Erythroblast (primary cell): ENCODE data around the gene TMEM203.
A peak's percentile ranks its signal among the peaks of the same experiment; 100 is the strongest.

Source experiments
- DNase-seq, 2 experiments: peaks; one replicate each; lab custom pipeline; 2025; lab: John Stamatoyannopoulos, UW
- GATA1 ChIP-seq: IDR thresholded peaks from 2 replicates; pipeline ENCODE4 v1.6.1; 2011; ENCODE audit warnings: low read depth, mild to moderate bottlenecking, control low read depth, low read length, moderate library complexity
- POLR2A ChIP-seq: IDR thresholded peaks from 2 replicates; pipeline ENCODE4 v1.6.1; 2011; ENCODE audit warnings: mild to moderate bottlenecking, low read length

TMEM203 gene

DNA sequence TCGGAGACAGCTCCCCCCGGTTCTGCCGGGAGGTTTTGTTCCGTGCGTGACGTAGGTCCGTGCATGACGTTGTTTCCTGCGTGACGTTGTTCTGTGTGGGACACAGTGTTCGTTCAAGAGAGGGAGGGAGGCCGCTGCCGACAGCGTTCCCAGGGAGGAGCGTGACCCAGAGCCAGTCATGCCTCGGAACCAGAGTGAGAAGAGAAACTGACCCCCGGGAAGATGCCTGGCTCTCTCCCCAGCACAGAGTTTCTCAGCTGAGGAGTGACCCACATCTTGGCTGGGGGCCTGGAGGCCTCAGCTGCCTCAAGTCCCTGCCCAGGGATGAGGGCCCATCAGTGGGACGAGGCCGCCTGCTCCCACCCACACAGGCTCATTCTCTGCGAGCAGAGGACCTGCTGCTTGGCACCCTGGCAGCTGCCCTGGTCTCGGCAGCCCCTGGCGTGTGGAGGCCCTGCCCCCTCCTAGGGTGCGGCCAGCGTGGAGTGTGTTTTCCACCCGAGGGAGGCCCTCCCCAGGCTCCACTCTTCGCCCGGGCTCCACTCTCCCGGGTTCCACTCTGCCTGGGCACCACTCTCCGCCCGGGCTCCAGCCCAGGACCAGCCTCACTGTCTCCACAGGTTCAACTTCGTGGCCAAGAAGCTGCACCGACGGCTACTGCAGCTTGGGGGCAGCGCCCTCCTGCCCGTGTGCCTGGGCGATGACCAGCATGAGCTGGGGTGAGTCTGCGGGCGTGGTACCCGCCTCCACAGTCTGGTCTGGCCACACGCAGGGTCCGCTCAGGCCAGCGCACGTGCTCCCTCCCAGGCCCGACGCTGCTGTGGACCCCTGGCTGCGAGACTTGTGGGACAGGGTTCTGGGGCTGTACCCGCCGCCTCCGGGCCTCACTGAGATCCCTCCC lies 8.0 kb upstream of the TMEM203 start:
- peak in 1 of 2 experiments; percentile 38 for DNase-seq
- no peak for TF ChIP-seq POLR2A
- TF ChIP-seq GATA1: no peak

DNA sequence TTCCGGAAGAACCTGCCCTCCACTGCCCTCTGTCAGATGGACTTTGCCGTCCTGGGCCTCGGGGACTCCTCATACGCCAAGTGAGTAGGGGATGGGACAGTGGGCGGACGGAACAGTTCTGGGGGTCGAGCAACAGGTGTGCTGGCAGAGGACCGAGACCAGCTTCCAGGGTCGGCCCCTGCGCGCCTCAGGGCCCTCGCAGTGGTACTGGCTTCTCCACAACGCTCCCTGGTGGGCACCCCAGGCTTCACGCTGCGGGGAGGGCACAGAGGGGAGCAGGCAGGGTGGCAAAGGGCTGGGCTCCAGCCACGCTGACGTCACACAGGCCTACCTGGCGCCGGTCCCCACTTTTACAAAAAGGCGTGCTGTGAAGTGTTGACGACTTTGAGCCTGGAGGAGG lies 7.1 kb upstream of the TMEM203 start:
- TF ChIP-seq POLR2A (no peak), GATA1 (no peak)
- DNase-seq: no peak

DNA sequence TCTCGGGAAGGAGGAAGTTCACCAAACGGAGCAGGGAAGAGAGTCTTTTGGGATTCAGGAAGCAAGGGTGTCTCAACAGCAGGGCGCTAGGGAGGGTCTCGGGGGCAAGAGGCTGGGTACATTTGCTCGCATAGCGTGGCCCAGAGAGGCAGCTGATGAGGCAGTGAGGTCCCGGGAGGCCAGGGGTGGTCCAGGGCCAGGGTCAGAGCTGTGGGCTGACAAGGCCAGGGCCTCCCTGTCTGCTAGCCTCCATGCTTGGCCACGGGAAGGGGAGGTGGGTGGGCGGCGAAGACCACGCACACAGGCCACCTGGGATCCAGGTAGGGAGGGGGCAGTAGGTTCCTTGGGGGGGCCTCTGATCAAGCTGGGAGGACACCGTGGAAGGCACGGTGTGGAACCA lies 6.1 kb upstream of the TMEM203 start:
- TF ChIP-seq GATA1 (no peak), POLR2A (no peak)
- no peak for DNase-seq

DNA sequence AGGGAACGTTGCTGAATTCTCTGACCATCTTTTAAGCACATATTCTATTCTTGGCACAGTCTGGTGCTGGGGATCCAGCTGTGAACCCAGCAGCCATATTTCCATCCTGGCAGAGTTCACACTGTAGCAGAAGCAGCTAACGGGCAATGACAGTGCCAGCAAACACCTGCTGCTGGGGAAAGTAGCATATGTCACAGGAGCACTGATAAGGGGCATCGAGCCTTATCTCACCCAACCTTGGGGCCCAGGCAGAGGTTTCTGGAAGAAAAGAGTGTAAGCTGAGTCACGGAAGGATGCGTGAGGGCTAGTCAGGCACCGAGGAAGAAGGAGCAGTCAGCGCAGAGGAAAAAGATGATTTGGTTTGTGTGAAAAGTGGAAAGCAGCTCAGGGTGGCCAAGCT lies 1.2 kb upstream of the TMEM203 start:
- DNase-seq: peak; percentile 64 to 80
- TF ChIP-seq GATA1 (no peak), POLR2A (no peak)

DNA sequence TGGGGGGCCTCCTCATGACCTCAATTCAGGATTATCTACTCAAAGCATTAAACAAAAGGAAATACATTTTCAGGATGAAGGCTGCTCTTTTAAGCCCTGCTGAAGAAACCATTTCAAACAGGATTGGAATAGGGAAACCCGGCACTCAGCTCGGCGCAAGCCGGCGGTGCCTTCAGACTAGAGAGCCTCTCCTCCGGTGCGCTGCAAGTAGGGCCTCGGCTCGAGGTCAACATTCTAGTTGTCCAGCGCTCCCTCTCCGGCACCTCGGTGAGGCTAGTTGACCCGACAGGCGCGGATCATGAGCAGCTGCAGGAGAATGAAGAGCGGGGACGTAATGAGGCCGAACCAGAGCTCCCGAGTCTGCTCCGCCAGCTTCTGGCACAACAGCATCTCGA lies 720 bp downstream of the TMEM203 start:
- DNase-seq: no peak
- TF ChIP-seq POLR2A (no peak), GATA1 (no peak)

DNA sequence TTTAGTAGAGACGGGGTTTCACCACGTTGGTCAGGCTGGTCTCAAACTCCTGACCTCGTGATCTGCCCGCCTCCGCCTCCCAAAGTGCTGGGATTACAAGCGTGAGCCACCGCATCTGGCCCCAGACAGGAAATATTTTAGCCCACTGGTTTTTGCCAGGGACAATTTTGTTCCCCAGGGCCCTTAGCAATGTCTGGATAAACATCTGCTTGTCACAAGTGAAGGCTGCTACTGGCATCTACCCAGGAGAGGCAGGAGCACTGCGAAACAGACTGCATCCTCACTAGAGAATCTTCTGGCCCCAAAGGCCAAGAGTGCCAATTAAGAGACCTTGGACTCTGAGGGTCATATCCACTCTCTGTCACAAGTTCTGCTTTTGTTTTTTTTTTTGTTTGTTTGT lies 2.5 kb downstream of the TMEM203 start:
- TF ChIP-seq GATA1 (no peak), POLR2A (no peak)
- peak in 1 of 2 experiments; percentile 45 for DNase-seq

DNA sequence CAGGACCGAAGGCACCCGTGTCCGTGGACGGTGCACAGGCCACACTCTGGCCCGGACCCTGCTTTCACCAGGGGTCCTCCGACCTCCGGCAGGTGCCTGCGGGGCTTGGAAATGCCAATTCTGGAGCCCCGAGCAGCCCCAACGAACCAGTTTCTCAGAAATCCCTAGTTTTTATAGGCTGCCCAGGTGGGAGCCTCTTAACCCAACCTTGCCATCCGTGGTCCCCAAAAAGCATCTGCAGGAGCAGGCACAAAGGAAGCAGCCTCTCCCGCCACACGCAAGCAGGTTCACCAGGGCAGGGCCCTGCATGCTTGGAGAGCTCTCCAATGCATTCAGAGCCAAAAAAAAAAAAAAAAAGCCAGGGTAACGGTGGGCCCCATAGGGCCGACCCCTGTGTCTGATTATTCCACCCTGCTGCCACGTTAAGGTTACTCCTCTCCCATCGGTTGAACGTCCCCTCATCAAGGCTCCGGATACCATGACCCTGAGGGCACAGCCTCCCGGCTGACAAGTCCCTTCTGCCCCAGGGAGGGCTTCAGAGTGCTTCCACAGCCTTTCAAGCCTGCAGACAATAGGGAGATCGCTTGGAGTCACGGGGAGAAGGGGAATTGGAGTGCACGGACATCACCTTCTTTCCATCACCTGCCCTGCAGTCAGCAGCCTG lies 4.1 kb downstream of the TMEM203 start:
- DNase-seq: no peak
- TF ChIP-seq GATA1: no peak
- TF ChIP-seq POLR2A: no peak

DNA sequence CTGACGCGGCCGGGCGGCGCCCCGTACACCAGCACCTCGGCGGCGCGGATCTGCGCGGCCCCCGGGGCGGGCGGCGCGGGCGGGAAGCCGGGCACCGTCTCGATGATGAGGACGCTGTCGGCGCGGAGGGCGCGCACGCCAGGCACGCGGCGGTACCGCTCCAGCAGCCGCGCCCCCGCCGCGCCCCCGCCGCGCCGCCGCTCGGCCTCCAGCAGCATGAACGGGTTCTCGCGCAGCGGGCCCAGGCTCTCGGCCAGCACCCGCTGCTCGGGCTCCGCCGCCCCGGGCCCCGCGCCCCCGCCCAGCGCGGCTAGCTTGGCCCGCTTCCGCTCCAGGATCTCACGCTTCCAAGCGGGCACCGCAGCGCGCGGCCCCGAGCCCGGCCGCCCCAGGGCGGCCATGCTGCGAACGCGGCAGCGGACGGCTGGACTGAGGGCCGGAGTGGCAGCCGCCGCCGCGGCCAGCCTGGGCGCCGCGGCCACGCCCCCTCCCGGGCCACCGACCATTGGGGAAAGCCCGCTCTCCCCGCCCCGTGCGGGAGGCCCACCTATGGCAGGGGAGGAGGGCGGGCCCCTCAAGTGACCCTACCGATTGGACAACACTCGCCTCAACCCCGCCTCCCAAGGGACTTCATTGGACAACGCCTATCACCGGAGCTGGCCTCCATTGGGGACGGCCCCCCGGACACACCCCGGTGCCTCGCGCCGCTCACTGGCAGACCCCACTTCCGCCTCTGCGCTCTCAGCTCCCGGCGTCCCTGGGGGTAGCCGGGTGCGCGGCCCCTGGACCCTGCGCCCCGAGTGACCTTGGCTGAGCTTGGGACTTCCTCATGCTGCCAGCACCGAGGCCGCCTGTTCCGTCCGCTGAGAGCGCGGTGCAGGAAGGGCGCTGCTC lies 4.9 kb downstream of the TMEM203 start, which contains the start of gene TPRN:
Gene TPRN (minus strand): TSS at position 431 of the 894 bp plus-strand sequence. CDS start 30 bp downstream, at position 401.
- peak; percentile 99 for DNase-seq
- peak; percentile 90 for TF ChIP-seq POLR2A
- TF ChIP-seq GATA1: no peak

DNA sequence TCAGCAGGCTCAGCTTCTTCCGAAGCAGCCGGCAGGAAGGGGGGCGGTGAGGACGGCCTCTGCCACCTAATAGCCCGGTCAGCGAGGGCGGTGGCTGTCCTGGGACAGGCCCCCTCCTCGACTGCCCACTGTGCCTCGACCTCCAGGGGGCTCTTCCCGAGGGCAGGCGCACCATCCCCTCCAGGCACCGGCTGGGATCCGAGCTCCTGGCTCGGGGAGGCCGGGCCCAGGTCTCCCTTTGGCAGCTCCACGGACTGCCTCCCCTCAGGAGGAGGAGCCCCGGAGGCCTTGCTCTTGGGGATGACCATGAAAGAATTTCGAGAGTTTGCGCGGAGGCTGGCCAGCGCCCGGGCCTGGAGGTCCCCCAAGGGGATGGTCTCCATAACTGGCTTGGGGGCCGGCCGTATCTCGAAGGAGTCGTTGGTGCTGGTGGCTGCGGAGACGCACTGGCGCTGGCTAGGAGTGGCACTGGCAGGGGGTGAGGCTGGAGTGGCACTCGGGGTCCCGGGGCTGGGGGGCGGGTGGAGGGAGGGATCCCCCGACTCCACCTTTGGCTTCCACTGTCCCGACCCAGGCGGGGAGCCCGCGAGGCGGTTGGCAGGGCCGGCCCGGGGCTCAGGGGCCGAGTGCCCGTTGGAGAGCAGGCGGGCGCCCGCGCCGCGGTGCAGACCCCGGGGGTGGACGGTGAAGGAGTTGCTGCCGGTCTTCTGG lies 5.9 kb downstream of the TMEM203 start:
- no peak for DNase-seq
- TF ChIP-seq POLR2A: no peak
- TF ChIP-seq GATA1: no peak

DNA sequence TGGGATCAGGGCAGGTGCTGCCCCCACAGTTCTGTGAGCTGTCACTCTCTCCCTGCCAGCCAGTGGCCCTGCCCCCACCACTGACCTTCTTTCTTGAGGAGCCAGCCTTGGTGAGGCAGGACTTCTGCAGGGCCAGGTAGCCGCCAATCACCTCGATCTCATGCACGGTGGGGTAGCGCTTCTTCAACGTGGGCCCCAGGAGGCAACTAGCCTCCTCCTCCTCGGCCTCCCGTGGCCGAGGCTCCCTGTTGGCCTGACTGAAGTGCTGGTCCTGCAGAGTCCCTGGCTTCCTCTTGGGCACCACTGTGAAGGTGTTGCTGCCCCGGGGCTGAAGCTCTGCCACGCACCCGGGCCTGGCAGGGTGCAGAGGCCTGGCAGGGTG lies 6.6 kb downstream of the TMEM203 start:
- DNase-seq: no peak
- TF ChIP-seq POLR2A (no peak), GATA1 (no peak)

DNA sequence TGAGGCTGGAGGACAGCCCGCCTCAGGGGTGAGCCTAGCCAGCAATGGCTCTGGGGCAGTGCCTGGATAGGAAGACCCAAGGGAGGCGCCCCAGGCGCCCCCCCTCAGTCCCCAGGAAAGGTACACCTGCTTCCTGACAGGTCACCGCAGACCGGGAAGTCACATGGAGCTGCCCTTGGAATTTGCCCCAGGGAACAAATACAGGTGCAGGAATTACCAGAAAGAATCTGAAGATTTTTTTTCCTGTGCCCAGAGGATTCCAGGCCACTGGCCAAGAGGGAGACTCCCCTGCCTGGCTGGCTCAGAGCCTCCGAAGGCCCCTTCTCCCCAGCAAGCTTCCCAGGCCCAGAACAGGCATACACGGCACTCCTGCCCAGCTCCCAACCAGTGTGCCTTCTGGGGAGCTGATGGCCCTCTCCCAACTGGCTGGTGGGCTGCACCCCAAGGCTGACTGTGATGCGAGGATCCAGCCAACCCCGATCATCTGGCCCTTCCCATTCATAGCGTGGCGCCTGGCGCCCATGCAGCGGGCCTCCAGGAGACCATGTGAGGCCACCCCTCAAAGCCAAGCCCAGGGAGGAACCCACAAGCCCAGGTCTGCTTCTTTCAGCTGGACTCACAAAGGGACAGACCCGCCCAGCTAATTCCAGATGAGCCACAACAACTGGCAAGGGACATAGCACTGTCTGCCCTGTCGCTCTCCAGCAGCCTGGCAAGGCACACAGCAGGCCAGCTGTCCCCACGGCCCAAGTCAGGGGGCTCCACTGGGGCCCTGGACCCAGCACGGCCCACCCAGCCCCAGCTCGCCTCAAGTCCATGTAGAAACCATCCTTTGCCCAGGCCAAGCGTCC lies 7.2 kb downstream of the TMEM203 start:
- TF ChIP-seq GATA1: no peak
- TF ChIP-seq POLR2A: no peak
- no peak for DNase-seq
